Fibroblast of gingiva (primary cell): ENCODE data around the gene ALDH8A1.
A peak's percentile ranks its signal among the peaks of the same experiment; 100 is the strongest.
"Not testable (repeated sequence)": the region's sequence is repeated elsewhere in the genome, so short reads cannot be mapped to it uniquely, and the experiment has no call there.

Experiments used
- DNase-seq: peaks from one replicate; pipeline ENCODE4 v3.0.0-alpha.2; 2011; ENCODE audit warnings: low read depth

Gene ALDH8A1

GRCh38 chr6:134909701-134910592 lies 40.0 kb downstream of the ALDH8A1 start:
- DNase-seq = no peak

DNA sequence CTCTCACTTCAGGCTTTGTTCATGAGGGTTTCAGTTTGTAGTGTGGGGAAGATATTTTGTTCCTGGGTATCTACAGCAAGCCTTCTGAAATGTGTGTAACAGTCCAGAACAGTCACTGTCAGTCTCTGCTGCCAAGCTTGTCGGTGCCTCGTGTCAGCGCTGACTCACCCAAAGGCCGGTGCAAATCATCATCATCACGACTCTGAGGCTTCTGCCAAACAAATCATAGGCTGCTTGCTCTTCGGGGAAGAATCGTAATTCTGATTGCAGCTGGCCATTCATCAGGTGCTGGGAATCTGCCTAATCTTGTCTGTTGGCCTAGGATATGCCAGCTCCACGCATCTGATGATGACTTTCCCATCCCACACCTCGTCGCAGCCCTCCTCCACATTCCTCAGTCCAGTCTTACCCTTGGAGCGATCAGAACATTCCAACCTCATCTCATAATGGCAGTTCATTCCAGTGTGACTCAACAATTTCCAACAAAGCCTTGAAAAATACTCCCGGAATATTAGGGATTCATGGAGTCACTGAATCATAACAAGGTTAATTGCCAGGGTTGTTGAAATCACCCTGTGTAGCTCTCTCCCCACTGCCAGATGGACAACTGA lies 40.9 kb downstream of the ALDH8A1 start:
- peak; percentile 95 for DNase-seq

DNA sequence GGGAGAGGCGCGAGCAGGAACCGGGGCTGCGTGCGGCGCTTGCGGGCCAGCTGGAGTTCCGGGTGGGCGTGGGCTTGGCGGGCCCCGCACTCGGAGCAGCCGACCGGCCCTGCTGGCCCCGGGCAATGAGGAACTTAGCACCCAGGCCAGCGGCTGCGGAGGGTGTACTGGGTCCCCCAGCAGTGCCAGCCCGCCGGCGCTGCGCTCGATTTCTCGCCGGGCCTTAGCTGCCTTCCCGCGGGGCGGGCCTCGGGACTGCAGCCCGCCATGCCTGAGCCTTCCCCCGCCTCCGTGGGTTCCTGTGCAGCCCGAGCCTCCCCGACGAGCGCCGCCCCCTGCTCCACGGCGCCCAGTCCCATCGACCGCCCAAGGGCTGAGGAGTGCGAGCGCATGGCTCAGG lies 45.2 kb downstream of the ALDH8A1 start:
- not testable (repeated sequence) for DNase-seq

GRCh38 chr6:134903448-134903847 lies 46.5 kb downstream of the ALDH8A1 start:
- peak; percentile 57 for DNase-seq

DNA sequence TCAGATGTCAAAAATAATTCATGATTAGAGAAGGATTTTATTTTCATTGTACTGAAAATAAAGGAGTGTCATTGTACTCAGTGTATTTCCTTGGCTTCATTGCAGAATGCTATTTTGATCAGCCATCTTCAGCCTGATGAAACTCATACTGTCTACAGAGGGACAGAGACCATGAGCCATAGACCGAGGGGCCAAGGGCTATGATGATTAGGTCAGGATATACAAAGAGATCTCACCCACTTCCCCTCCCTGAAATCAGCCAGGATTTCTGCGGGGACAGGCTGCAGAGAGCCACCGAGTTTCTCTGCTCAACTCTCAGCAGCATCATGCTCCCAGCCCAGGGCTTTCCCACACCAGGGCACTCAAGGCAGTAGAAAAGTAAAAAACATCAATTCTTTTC lies 47.0 kb downstream of the ALDH8A1 start:
- no peak for DNase-seq

DNA sequence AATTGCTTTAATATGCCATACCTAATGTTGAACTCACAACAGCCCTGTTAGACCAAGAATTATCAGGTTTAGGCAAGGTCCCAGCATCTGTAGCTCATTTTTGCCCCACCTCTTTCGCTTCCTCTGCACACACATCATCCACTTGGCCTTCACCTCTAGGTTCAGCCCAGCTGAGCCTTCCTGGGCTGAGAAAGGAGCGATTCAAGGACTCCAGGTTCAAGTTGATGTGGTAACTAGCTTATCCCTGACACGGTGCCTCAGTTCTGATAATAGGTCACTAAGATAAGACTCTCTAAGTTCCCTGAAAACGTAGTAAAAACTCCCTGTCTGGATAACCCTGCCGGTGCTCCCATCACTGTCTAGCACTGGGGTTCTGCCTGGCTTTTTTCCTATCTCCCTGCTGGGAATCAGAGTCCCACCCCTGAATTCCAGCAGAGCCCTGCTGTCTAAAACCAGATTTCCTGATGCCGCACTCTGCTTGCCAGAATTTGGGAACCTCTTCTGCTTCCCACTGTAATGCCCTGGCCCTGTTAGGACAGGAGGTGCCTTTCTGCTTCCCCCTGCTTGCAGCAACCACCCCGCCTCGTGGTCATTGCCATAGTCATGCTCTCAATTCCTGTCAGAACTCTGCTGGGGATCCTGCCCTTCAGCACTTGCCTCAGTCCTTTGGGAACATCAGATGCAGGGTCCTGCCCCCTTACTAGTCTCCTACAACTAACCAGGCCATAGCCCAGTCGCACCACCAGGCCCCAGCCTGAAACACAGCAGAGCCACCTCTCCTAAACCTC lies 47.6 kb downstream of the ALDH8A1 start:
- DNase-seq = no peak

DNA sequence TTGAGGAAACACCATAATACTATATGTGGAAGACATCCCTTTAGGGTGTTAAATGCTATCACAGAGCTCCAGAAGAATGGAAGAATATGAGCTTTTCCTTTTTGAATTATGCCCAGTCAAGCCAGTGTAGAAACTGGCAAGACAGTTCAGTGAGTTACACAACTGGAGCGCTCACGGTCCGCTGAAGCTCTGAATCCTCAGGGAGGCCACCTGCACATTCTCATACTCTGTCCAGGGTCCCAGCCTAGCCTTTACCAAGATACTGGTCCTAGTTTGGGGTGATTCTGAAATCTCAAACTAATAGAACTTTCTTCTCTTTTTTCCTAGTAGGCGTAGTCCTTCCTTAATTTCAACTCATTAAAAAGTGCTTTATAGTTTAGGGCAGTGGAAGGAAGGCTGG lies 51.3 kb downstream of the ALDH8A1 start:
- no peak for DNase-seq

GRCh38 chr6:134898166-134898565 lies 51.7 kb downstream of the ALDH8A1 start:
- not testable (repeated sequence) for DNase-seq

- DNase-seq = no peak
These were observed 53.0 kb downstream of the ALDH8A1 start for GRCh38 chr6:134896910-134897309.

DNA sequence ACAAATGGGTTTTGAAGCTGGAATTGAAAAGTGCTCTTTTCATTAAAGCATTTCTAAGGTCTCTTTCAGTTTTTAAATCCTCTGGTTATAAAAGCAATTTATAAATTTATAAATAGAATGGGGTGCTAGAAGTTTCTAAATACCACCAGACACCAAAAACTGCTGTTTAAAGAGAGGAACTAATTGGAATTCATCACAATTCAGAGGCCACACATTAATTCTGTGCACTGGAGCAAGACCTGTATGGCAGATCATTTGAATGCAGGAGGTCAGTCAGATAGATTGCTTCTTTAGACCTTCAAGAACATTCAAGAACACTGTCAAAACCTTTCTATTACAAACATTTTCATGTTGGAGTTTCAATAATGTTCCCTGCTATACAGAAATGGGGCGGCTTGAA lies 55.1 kb downstream of the ALDH8A1 start:
- no peak for DNase-seq

DNA sequence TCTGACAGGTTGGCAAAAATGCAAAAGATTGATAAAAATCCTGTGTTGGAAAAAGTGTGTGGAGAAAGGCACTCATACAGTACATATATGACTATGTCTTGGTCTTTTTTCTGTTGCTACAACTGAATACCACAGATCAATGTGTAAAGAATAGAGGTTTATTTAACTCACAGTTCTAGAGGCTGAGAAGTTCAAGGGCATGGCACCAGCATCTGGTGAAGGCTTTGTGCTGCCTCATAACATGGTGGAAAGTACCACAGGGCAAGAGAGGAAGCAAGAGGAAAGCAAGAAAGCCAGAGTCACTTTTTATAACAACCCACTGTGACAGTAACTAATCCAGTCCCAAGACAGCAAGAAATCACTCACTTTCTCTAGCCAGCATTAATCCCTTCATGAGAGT lies 57.5 kb downstream of the ALDH8A1 start:
- DNase-seq = no peak

DNA sequence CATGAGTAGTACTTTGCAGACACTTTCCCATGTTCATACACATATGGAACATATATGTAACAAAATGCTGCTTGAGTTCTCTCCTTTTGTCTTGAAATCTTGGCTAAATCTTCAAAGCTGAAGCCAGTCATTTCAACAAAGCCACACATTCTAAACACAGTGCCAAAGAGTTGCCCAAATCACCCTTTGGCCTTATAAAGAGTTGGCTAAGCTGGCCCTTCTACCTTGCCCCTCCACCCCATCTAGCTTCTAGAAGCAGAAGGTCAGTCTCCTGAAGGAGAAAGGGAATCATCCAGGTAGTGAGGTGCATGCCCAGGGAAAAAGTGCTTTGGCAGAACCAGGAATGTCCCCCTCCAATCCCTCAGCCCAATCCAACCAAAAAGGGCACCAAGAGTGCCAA lies 58.3 kb downstream of the ALDH8A1 start:
- DNase-seq = no peak

DNA sequence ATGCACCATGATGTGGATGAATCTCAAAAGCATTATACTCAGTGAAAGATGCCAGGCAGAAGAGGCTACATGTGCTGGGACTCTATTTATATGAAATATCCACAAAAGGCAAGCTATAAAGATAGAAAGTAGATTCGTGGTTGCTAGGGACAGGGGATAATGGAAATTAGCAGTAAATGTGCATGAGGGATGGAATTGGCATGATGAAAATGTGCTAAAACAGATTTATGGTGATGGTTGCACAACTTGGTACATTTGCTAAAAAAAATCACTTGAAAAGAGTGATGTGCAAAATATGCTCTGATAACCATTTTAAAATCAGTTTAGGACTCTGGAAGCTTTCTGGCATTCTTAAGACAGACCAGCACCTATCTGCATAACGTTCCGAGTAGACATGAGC lies 61.6 kb downstream of the ALDH8A1 start:
- no peak for DNase-seq

DNA sequence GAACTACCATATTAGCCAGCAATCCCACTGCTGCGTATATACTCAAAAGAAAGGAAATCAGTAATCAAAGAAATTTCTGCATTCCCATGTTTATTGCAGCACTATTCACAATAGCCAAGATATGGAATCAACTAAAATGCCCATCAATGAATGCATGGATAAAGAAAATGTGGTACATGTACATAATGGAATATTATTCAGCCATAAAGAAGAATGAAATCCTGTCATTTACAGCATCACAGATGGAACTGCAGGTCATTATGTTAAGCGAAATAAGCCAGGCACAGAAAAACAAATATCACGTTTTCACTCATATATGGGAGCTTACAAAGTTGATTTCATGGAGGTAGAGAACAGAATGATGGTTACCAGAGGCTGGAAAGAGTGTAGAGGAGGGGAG lies 65.1 kb downstream of the ALDH8A1 start:
- DNase-seq = no peak

- DNase-seq = no peak
These were observed 66.6 kb downstream of the ALDH8A1 start for GRCh38 chr6:134883314-134883713.

DNA sequence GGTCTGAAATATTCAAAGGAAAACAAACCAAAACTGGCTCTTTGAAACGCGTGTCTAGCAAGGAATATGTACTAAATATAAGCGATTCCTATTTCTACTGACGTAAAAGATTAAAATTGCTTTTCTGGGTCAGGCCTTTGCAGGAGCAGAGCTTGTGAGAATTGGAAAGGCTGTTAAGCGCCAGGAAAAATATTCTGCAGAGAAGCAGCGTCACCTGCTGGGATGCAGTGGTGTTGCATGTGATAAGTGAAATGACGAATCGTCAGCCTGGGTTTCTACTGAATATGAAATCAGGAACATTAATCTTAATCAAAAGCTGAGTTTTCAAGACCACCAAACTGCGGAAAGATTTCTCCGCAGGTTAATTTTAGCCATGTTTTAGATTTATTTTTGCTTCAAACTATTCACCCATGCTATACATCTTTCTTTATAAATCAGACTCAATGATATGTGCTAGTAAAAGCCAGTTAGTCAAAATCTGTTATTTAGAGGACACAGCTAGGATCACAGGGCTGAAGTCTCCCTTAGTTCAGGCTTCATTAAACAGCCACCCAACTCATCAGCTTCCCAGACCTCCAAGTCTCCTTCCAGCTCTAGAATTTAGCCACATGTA lies 67.4 kb downstream of the ALDH8A1 start:
- DNase-seq = peak; percentile 63

- peak; percentile 26 for DNase-seq
These were observed 69.3 kb downstream of the ALDH8A1 start for GRCh38 chr6:134880487-134881190.

DNA sequence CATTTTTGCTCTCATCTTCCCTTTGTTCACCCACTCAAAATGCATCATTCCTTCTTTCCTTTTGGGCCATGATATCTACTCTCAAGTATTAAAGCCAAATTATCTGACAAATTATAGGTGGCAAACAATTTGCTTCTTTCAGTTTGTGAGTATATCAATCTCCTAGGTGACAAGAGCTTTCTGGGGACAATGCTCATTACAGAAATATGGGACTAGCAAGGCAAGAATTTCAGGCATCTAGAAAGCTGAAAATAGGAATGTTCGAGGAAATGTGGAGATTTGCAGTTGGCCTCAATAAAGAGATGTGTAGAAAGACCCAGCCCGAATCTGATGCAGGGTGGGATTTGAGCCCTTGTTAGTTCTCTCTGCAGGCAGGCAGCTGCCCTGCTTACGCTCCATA lies 71.8 kb downstream of the ALDH8A1 start:
- no peak for DNase-seq

DNA sequence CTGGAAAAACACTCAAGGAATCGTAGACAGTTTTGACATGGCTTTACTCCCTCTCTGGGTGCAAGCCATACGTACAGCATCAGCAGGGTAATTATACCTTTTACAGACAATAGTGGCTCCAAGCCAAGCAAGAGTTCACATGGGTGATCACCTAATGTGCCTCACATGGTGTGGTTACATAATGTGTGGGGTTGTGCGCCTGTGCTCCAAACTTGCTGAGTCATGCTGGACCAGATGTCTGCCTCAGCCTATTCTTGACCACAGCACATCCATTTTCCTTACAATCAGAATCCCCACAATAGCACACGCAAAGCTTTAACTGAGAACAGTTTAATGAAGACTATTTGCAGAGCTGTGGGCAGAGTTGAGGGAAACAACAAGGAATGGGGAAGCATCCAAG lies 74.5 kb downstream of the ALDH8A1 start:
- DNase-seq = no peak

DNA sequence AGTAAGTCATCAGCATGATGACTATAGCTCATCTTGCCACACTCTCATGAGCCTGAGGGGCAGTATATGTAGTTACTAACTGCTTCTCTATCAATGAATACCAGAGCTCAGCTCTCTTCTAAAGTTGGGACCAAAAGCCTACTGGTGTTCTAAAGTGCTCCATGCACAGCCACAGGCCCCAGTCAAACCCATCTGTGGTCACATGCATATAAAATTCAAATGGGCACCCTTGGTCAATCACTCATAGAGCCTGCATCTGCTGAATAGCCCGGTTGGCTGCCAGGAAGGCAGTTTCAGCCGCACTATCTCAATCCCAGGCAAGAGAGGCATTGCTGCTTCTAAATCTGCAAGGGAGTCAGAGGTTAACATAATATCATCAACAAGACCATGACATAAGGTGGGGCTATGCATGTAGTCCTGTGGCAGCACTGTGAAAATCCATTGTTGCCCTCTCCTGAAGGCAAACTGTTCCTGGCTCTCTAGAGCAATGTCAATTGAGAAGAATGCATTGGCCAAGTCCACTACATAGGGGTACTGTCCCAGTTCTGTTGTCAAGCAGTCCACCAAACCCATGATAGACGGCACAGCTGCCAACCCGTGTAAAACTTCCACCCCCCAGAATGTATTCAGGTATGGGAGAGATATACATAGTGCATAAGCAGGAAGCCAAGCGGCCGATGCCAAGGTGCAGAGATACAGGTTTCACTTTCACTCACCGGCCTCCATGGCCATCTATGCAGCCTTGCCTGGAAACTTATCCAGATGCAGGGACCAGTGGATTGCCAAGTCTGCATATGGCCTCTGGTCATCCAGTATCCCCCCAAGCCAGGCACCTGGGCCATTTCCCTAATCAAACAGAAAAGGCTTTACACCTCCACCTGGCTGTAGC lies 76.2 kb downstream of the ALDH8A1 start:
- no peak for DNase-seq
